K562 (cell line): ENCODE results near the gene RAB3GAP1. TPM values are rescaled to one million over a fixed set of nuclear protein-coding genes. Genes with fewer than 3 reads are reported as not detected.

Experiments used
- ATAC-seq: fragments of 200-7000 bp; cut with Tn5 transposase; 3 replicates; pipeline ENCODE4 v1.9.1; 2020; ENCODE audit warnings: moderate library complexity
- BruUV-seq: library from RNA; stranded (reverse); fragments of 400-500 nt; replicated peaks from 2 replicates; lab custom pipeline; 2021; lab: Mats Ljungman, UMichigan
- CTCF ChIA-PET: fragments of 300-600 bp; formaldehyde crosslinking; extraction: SDS; loops from one replicate; lab custom pipeline; 2021; ENCODE audit warnings: low intra/inter-chr PET ratio; lab: Yijun Ruan, JAX
- POLR2A ChIA-PET: fragments of 300-600, 350-650 bp; sonication (Branson Sonifier 250); formaldehyde crosslinking; extraction: SDS; loops from one replicate; lab custom pipeline; 2021; ENCODE audit warnings: antibody characterized with exemption, inconsistent platforms; lab: Yijun Ruan, JAX
- DNase-seq, 4 experiments: peaks; one replicate each; pipeline versions ENCODE4 v3.0.0 to v3.0.0-alpha.2; 2011 to 2018; ENCODE audit warnings: low spot score in 3 of 4, mixed read lengths in 3 of 4; ENCODE audit errors: extremely low read depth in 1 of 4
- FAIRE-seq: peaks from 2 replicates; lab custom pipeline; 2011; peaks lifted over from hg19 to GRCh38; lab: Jason Lieb, UNC
- H2AFZ ChIP-seq: 2 replicates; pipeline ENCODE4 v1.6.0; 2011; ENCODE audit warnings: low read depth, low read length, control low read depth, inconsistent platforms
- H3K27ac ChIP-seq: fragments of 200-600 bp; 3 replicates; pipeline ENCODE4 v1.8.0; 2011; ENCODE audit warnings: low read depth, mild to moderate bottlenecking, control low read depth, inconsistent platforms, low read length, moderate library complexity, mixed read lengths; ENCODE audit errors: extremely low read depth
- H3K27me3 ChIP-seq, 2 experiments: fragments of 300-600 bp in 1 of 2; 2 replicates in 1 of 2; 3 replicates in 1 of 2; pipeline versions ENCODE4 v1.6.0 to v1.8.0; 2011; ENCODE audit warnings: inconsistent platforms in 2 of 2, low read length in 2 of 2, mild to moderate bottlenecking in 1 of 2, mixed read lengths in 1 of 2, moderate library complexity in 1 of 2; ENCODE audit not compliant: control insufficient read depth in 2 of 2, insufficient read depth in 2 of 2
- H3K36me3 ChIP-seq: fragments of 300-600 bp; 3 replicates; pipeline ENCODE4 v1.8.0; 2011; ENCODE audit warnings: mild to moderate bottlenecking, low read length, inconsistent platforms; ENCODE audit not compliant: control insufficient read depth, insufficient read depth
- H3K4me1 ChIP-seq, 2 experiments: fragments of 200-600 bp in 1 of 2; replicated peaks in 1 of 2; 2 replicates in 1 of 2; 3 replicates in 1 of 2; pipeline versions ENCODE4 v1.5.1 to v1.8.0; 2011; ENCODE audit warnings: inconsistent platforms in 2 of 2, low read length in 2 of 2, mild to moderate bottlenecking in 1 of 2, mixed read lengths in 1 of 2, moderate library complexity in 1 of 2; ENCODE audit not compliant: control insufficient read depth in 2 of 2, insufficient read depth in 2 of 2
- H3K4me2 ChIP-seq: 2 replicates; pipeline ENCODE4 v1.6.1; 2011; ENCODE audit warnings: low read length, control low read depth, inconsistent platforms, mixed read lengths; ENCODE audit not compliant: insufficient read depth
- H3K4me3 ChIP-seq: fragments of 200-600 bp; sonication (generic), shearing (Covaris generic); 2 replicates; pipeline ENCODE4 v1.5.1; 2016; ENCODE audit warnings: control low read depth, inconsistent platforms
- H3K79me2 ChIP-seq: fragments of 200-600 bp; 3 replicates; pipeline ENCODE4 v1.8.0; 2011; ENCODE audit warnings: low read length, inconsistent platforms; ENCODE audit not compliant: control insufficient read depth, insufficient read depth
- H3K9ac ChIP-seq, 2 experiments: 2 replicates each; pipeline versions ENCODE4 v1.6.0 to v1.6.1; 2011; ENCODE audit warnings: low read depth in 2 of 2, low read length in 2 of 2, control low read depth in 1 of 2, inconsistent platforms in 1 of 2, mild to moderate bottlenecking in 1 of 2, mixed read lengths in 1 of 2; ENCODE audit not compliant: insufficient read depth in 1 of 2
- H3K9me1 ChIP-seq: one replicate; pipeline ENCODE4 v1.6.0; 2011; ENCODE audit warnings: inconsistent platforms, mild to moderate bottlenecking, low read length, moderate library complexity; ENCODE audit not compliant: control insufficient read depth, insufficient read depth
- H3K9me3 ChIP-seq: replicated peaks from 2 replicates; pipeline ENCODE4 v1.5.1; 2011; ENCODE audit warnings: low read depth, low read length, inconsistent platforms; ENCODE audit not compliant: control insufficient read depth, insufficient read depth
- H4K20me1 ChIP-seq: replicated peaks from 2 replicates; pipeline ENCODE4 v1.6.1; 2011; ENCODE audit warnings: low read length, inconsistent platforms, mixed read lengths; ENCODE audit not compliant: control insufficient read depth, insufficient read depth
- EZH2 ChIP-seq: IDR thresholded peaks from 2 replicates; pipeline ENCODE4 v1.6.1; 2012; ENCODE audit warnings: low read depth, mild to moderate bottlenecking, inconsistent platforms, low read length, borderline replicate concordance
- KLF6 ChIP-seq: fragments of 250-450 bp; sonication (Bioruptor Pico); IDR thresholded peaks from 2 replicates; pipeline ENCODE4 v1.4.0; 2020; ENCODE audit warnings: mild to moderate bottlenecking, moderate library complexity, borderline replicate concordance
- NCOA4 ChIP-seq: fragments of 450-650 bp; IDR thresholded peaks from 2 replicates; pipeline ENCODE4 v1.6.1; 2018; ENCODE audit warnings: mild to moderate bottlenecking; ENCODE audit not compliant: partially characterized antibody
- PHF21A ChIP-seq: fragments of 450-650 bp; IDR thresholded peaks from 2 replicates; pipeline ENCODE4 v1.6.1; 2017; ENCODE audit warnings: low read depth, borderline replicate concordance
- RREB1 ChIP-seq: fragments of 250-450 bp; sonication (Bioruptor Pico); IDR thresholded peaks from 2 replicates; pipeline ENCODE4 v1.4.0; 2020
- SNRNP70 ChIP-seq: fragments of 200-400 bp; formaldehyde crosslinking; optimal IDR thresholded peaks from 2 replicates; pipeline ENCODE3; 2017; ENCODE audit warnings: low read depth, low read length
- TFAM ChIP-seq: fragments of 250-450 bp; sonication (Bioruptor Pico); conservative IDR thresholded peaks from 2 replicates; pipeline ENCODE4 v1.5.0; 2021; ENCODE audit warnings: mild to moderate bottlenecking, moderate library complexity
- ZNF143 ChIP-seq: sonication (generic); formaldehyde crosslinking; IDR thresholded peaks from 2 replicates; pipeline ENCODE4 v1.9.0; 2022; ENCODE audit warnings: mild to moderate bottlenecking, missing genetic modification reagents
- ZNF316 ChIP-seq: fragments of 450-650 bp; IDR thresholded peaks from 2 replicates; pipeline ENCODE4 v1.6.1; 2016
- ZNF778 ChIP-seq: fragments of 450-650 bp; formaldehyde crosslinking; IDR thresholded peaks from 2 replicates; pipeline ENCODE4 v1.4.0; 2020; ENCODE audit warnings: mild to moderate bottlenecking, moderate library complexity
- WGBS: fragments of 100-300 bp; shearing (Covaris generic); methylation state at CpG from one replicate; pipeline ENCODE4 v1.1.6; 2016; ENCODE audit warnings: low coverage, mixed read lengths; ENCODE audit not compliant: insufficient coverage; ENCODE audit errors: missing lambda C conversion rate; 5-methylcytosine and 5-hydroxymethylcytosine counted together
- in situ Hi-C: fragments of 300-500 bp; cut with MboI; formaldehyde crosslinking; loops from 4 replicates; pipeline ENCODE4 v1.15.0; 2018; ENCODE audit warnings: inconsistent platforms, mixed read lengths
- intact Hi-C: fragments of 100-400 bp; cut with micrococcal nuclease; formaldehyde crosslinking; loops from 2 replicates; pipeline ENCODE4 v1.14.2; 2022
- polyA plus RNA-seq, 8 experiments: library from polyadenylated mRNA; depleted of rRNA in 4 of 8; stranded (reverse) in 5 of 8; unstranded in 3 of 8; fragments of >200 nt; fragmentation: Nextera tagmentation in 2 of 8; fragmentation: Illumina TruSeq in 1 of 8; extraction: Ambion mirVana in 2 of 8; extraction: Trizol in 1 of 8; gene quantifications; 2 replicates each; pipeline versions ENCODE4 v1.2.1 to v1.2.3, GENCODE V29; 2011 to 2014; ENCODE audit warnings: inconsistent platforms in 1 of 8, missing spikeins in 1 of 8
- total RNA-seq, 7 experiments: library from RNA; depleted of rRNA in 6 of 7; stranded (reverse); fragments of >200 nt in 6 of 7; fragmentation: Illumina TruSeq in 2 of 7; extraction: Trizol in 2 of 7; gene quantifications; 2 replicates each; pipeline versions ENCODE4 v1.2.1 to v1.2.3, GENCODE V29; 2011 to 2021; ENCODE audit warnings: low replicate concordance in 1 of 7
- TF ChIP-seq, protein P1 (sequence below), 2 experiments: fragments of 150-350 bp in 1 of 2; IDR thresholded peaks; 2 replicates each; pipeline ENCODE4 v1.6.1; 2012 to 2016; ENCODE audit warnings: low read depth in 2 of 2, low read length in 2 of 2, mild to moderate bottlenecking in 1 of 2, moderate library complexity in 1 of 2

RAB3GAP1 gene
- total and polyA plus RNA-seq, 9 of the 15 experiments (the other 6 are each of a cell fraction or from before 2014, with no cell fraction given): 15.5 to 48.6 (median 33.0) TPM

DNA sequence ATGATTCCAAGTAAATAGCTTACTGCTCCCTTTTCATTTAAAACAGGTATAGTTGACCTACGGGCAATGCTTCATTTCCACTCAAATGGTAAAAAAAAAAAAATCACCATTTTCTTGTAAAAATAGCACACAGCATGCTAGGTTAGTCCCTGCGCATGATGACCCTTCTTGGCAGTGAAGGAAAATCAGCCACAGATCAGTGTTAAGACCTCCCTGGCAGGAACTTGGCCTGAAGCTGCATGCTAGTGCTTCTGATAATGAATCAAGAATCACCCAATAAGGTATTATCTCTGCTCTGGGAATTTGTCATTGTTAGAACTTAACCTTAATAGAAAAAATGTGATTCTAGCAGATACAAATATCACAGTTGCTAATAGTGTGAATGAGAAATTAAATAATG lies 166.3 kb downstream of the RAB3GAP1 start:
- ChIA-PET CTCF (no interaction called here), POLR2A (interaction anchor here (0.6 kb wide), 1 partner anchor 433 kb away, joined by 4 read pairs; no protein-coding TSS in a partner anchor)
- H3K9ac ChIP-seq: no peak overlapping the region
- H3K27me3 ChIP-seq: no peaks in the 10 kb centered on the region
- H3K4me3 ChIP-seq: no peak overlapping the region
- no peaks in the 10 kb centered on the region for H3K79me2 ChIP-seq
- no peaks in the 10 kb centered on the region for H3K36me3 ChIP-seq
- H3K4me1 ChIP-seq: no peaks in the 10 kb centered on the region
- H3K9me3 ChIP-seq: no peaks in the 10 kb centered on the region
- intact Hi-C loops: no loop called here
- no peak overlapping the region for H2AFZ ChIP-seq
- BruUV-seq: no TSS peak
- no peaks in the 10 kb centered on the region for H3K9me1 ChIP-seq
- no peak overlapping the region for H3K27ac ChIP-seq
- 85% methylated on average over 2 of the region's 2 CpGs for WGBS
- H3K4me2 ChIP-seq: no peak overlapping the region
- no peaks in the 10 kb centered on the region for H4K20me1 ChIP-seq
- no peak for FAIRE-seq
- no peak for ATAC-seq
- in situ Hi-C loops: no loop called here
- no peak for DNase-seq
- TF ChIP-seq KLF6 (no peak), ZNF316 (no peak), EZH2 (no peak), PHF21A (no peak), SNRNP70 (no peak), NCOA4 (no peak), ZNF143 (CRISPR knock-in tag) (no peak), ZNF778 (no peak), TFAM (CRISPR knock-in tag) (no peak), RREB1 (no peak)
- TF ChIP-seq, protein P1, sequence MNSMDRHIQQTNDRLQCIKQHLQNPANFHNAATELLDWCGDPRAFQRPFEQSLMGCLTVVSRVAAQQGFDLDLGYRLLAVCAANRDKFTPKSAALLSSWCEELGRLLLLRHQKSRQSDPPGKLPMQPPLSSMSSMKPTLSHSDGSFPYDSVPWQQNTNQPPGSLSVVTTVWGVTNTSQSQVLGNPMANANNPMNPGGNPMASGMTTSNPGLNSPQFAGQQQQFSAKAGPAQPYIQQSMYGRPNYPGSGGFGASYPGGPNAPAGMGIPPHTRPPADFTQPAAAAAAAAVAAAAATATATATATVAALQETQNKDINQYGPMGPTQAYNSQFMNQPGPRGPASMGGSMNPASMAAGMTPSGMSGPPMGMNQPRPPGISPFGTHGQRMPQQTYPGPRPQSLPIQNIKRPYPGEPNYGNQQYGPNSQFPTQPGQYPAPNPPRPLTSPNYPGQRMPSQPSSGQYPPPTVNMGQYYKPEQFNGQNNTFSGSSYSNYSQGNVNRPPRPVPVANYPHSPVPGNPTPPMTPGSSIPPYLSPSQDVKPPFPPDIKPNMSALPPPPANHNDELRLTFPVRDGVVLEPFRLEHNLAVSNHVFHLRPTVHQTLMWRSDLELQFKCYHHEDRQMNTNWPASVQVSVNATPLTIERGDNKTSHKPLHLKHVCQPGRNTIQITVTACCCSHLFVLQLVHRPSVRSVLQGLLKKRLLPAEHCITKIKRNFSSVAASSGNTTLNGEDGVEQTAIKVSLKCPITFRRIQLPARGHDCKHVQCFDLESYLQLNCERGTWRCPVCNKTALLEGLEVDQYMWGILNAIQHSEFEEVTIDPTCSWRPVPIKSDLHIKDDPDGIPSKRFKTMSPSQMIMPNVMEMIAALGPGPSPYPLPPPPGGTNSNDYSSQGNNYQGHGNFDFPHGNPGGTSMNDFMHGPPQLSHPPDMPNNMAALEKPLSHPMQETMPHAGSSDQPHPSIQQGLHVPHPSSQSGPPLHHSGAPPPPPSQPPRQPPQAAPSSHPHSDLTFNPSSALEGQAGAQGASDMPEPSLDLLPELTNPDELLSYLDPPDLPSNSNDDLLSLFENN (IDR thresholded peaks at IDR 0.05; ENCODE audit: low read depth in 2 of 2, low read length in 2 of 2): no peak
